ENCODE measurements around the gene TBCD.

Gene TBCD

GRCh38 chr17:82927661-82928601, 176.1 kb downstream of the TBCD start:
- no peak for DNase-seq

DNA sequence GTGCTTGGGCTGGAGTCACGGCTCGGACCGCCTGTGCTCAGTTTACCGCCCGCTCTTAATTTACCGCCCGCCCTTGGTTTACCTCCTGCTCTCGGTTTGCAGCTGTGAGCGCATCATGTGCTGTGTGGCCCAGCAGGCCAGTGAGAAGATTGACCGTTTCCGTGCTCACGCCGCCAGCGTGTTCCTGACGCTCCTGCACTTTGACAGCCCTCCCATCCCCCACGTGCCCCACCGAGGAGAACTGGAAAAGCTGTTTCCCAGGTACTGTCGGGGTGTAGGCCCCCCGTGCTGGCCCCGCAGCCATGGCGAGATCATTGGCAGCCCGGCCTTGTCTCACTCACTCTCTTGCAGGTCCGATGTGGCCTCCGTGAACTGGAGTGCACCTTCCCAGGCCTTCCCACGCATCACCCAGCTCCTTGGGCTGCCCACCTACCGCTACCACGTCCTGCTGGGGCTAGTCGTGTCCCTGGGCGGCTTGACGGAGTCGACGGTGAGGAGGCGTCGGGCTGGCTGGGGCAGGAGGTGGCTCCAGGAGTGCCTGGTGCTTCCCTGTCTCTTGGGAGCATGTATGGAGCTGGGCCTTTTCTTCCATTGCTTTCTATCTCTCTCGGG, 177.3 kb downstream of the TBCD start:
- DNase-seq, result no peak

GRCh38 chr17:82929676-82930042, 177.8 kb downstream of the TBCD start:
- DNase-seq, result no peak

- DNase-seq, result no peak
Observed at GRCh38 chr17:82930043-82930923, 178.4 kb downstream of the TBCD start.

- no peak for DNase-seq
Observed at GRCh38 chr17:82930924-82931698, 179.2 kb downstream of the TBCD start.

GRCh38 chr17:82931699-82932517, 180.0 kb downstream of the TBCD start:
- no peak for DNase-seq

- DNase-seq, result no peak
Observed at GRCh38 chr17:82932518-82933310, 180.8 kb downstream of the TBCD start.

- DNase-seq, result no peak
Observed at GRCh38 chr17:82933911-82934310, 182.0 kb downstream of the TBCD start.

GRCh38 chr17:82935966-82936767, 184.3 kb downstream of the TBCD start:
- DNase-seq, result no peak

GRCh38 chr17:82936768-82937171, 184.9 kb downstream of the TBCD start:
- no peak for DNase-seq

DNA sequence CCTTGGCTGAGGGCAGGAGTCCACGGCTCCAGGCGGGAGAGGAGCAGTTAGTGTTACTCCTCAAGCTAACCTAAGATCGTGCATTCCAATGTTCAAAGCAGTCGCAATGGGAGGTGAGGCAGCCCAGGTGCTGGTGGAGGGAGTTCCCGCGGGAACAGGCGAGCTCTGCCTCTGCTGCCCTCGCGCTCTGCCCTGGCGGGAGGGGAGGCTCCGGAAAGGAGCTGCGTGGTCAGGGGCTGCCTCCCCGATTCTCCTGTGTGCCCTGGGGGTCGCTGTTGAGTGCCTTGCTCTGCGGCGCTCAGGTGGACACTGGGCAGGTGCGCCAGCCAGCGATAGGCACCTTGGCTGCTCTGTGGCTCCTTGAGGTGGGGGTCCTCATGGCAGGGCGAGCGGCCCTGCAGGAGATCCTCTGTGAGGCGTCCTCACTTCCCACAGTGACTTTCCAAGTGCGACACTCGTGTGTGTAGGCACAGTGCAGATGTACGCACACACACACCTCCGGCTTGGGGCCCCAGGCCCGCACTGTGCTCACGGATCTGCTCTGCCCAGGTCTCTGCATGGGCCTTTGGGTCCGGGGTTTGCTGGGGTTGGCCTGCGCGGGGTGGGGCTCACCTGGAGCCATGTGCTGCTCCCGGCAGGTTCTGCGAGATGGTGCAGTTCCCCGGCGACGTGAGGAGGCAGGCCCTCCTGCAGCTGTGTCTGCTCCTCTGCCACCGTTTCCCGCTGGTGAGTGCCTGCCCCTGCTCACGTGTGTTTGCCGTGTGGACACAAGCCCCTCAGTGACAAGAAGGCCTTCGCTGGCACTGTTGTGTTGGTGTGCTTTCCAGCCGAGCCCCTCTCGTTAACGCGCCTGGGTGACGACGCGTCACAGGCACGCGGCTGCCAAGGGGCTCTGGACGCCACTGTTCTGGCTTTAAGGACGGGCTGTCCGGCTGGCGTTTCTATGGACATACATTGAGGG, 185.8 kb downstream of the TBCD start:
- no peak for DNase-seq

DNA sequence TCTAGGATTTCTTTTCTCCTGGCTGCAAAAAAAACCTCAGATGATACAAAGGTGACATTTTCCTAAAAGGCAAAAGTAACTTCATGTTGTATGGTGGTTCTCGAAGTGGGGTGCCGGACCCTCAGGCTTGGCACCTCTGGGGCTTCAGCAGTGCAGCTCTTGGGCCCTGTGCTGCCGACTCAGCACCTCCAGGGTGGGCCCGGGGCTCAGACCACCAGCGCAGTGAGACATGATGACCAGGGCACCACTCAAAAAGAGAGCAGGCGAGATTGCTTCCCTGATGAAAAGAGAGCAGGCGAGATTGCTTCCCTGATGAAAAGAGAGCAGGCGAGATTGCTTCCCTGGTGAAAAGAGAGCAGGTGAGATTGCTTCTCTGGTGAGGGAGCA, 186.6 kb downstream of the TBCD start:
- DNase-seq, result no peak

DNA sequence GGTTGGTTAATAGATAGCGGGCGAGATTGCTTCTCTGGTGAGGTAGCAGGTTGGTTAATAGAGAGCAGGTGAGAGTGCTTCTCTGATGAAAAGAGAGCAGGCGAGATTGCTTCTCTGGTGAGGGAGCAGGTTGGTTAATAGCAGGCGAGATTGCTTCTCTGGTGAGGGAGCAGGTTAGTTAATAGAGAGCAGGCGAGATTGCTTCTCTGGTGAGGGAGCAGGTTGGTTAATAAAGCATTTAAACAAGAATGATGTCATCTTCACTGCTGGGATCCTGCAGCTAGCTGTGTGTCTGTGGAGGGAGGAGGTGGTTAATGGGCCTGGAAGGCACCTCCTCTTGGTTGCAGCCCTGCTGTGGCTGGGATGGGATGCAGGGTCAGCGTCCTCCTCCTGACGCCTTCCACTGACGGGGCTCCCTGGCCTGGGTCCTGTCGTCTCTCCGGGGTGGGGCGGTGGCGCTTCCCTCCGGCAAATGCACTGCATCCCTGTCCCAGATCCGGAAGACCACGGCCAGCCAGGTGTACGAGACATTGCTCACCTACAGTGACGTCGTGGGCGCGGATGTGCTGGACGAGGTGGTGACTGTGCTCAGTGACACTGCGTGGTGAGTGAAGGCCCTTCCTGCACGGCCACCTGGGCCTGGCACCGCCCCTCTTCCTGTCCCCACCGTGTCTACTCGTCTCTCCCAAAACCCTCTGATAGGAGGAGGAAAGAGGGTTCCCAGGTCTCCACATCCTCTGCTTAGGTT, 187.2 kb downstream of the TBCD start:
- DNase-seq, result no peak

GRCh38 chr17:82939621-82940135, 187.8 kb downstream of the TBCD start:
- no peak for DNase-seq

GRCh38 chr17:82940226-82941020, 188.6 kb downstream of the TBCD start:
- DNase-seq, result no peak

Measured in stimulated activated CD4-positive, alpha-beta T cell treated with anti-CD3 and anti-CD28 coated beads, Interleukin-2, amount 100 ng/mL, for 24 hours (primary cell).